Heart left ventricle (tissue), 13 donors: ENCODE measurements around the gene SDSL.

Source experiments
- POLR2A ChIP-seq, 2 donors: fragments of 450-650 bp; IDR thresholded peaks; one replicate each; pipeline ENCODE4 v1.6.1; 2017; ENCODE audit warnings: antibody characterized with exemption in 2 of 2, mild to moderate bottlenecking in 2 of 2, moderate library complexity in 2 of 2
- TF ChIP-seq, protein P1 (sequence below), 12 donors: fragments of 200-600 bp; sonication (generic) in 4 of 12; IDR thresholded peaks; one replicate each; pipeline versions ENCODE4 v1.5.0 to v1.8.0; 2018 to 2022; ENCODE audit warnings: antibody characterized with exemption in 12 of 12, mild to moderate bottlenecking in 5 of 12
- donor health status: ischemic (EF 13 %, LVEDD 7.1; RV severe dilation, severe dysfunction).
- donor health status: DM: no; HTN: yes; CAD: no.
- donor health status: DM: no; HTN: no; CAD: no.
- donor health status: ischemic (EF 25% LVEDD 6.9; RV normal size, moderate dysfunction).
- donor health status: ischemic (EF 25% LVEDD 5.7; RV mildly dilated, moderate dysfunction).
- donor health status: ischemic (EF 35%, LVEDD 5.7; RV mildly dilated, moderate dysfunction).
- donor health status: nonischemic (EF 11% LVEDD 7.7; RV severe dilation, severe dysfunction).
- donor health status: DM: yes; HTN: yes; CAD: no.
- donor health status: PGD.
- donor health status: ischemic (EF 29% LVEDD 5.4; RV normal size, mild dysfunction).
- donor health status: nonischemic (EF 23%, LVEDD 6.1; RV moderate dilation, normal function).

DNA sequence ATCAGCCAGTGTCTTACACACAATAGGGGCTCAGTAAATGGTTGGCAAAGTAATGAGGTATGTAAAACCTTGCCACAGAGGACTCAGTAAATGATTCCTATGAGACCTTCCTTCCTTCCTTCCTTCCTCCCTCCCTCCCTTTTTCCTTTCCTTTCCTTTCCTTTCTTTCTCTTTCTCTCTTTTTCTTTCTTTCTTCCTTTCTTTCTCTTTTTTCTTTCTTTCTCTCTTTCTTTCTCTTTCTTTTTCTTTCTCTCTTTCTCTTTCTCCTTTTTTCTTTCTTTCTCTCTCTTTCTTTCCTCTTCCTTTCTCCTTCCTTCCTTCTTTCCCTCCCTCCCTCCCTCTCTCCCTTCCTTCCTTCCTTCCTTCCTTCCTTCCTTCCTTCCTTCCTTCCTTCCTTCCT lies 26.0 kb upstream of the SDSL start:
- TF ChIP-seq, protein P1, sequence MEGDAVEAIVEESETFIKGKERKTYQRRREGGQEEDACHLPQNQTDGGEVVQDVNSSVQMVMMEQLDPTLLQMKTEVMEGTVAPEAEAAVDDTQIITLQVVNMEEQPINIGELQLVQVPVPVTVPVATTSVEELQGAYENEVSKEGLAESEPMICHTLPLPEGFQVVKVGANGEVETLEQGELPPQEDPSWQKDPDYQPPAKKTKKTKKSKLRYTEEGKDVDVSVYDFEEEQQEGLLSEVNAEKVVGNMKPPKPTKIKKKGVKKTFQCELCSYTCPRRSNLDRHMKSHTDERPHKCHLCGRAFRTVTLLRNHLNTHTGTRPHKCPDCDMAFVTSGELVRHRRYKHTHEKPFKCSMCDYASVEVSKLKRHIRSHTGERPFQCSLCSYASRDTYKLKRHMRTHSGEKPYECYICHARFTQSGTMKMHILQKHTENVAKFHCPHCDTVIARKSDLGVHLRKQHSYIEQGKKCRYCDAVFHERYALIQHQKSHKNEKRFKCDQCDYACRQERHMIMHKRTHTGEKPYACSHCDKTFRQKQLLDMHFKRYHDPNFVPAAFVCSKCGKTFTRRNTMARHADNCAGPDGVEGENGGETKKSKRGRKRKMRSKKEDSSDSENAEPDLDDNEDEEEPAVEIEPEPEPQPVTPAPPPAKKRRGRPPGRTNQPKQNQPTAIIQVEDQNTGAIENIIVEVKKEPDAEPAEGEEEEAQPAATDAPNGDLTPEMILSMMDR (IDR thresholded peaks at IDR 0.05): no peak
- no peak for TF ChIP-seq POLR2A (IDR thresholded peaks at IDR 0.05)
